IMR-90 (cell line): Measurements from ENCODE around the gene RELCH. TPM values are rescaled to one million over a fixed set of nuclear protein-coding genes. Genes with fewer than 3 reads are reported as not detected.

ENCODE experiments used
- ATAC-seq: fragments of 200-7000 bp; cut with Tn5 transposase; 2 replicates; pipeline ENCODE4 v1.9.1; 2020; ENCODE audit warnings: low read depth, mild to moderate bottlenecking, moderate library complexity
- BruUV-seq: library from RNA; stranded (reverse); fragments of 400-500 nt; replicated peaks from 2 replicates; lab custom pipeline; 2021; lab: Mats Ljungman, UMichigan
- CTCF ChIA-PET: fragments of 300-600 bp; formaldehyde crosslinking; extraction: SDS; loops from one replicate; lab custom pipeline; 2021; ENCODE audit warnings: antibody characterized with exemption; lab: Yijun Ruan, JAX
- POLR2A ChIA-PET: fragments of 300-600 bp; sonication (Branson Sonifier 250); formaldehyde crosslinking; loops from one replicate; lab custom pipeline; 2022; ENCODE audit warnings: antibody characterized with exemption; ENCODE audit not compliant: unreplicated experiment; lab: Charles Lee
- DNase-seq: peaks from one replicate; pipeline ENCODE4 v3.0.0; 2013
- H2AFZ ChIP-seq: replicated peaks from 2 replicates; pipeline ENCODE3; 2013; ENCODE audit warnings: low read length, mild to moderate bottlenecking; ENCODE audit not compliant: poor library complexity
- H2AK5ac ChIP-seq: 2 replicates; pipeline ENCODE4 v1.6.1; 2013; ENCODE audit warnings: low read depth, low read length, inconsistent platforms
- H2AK9ac ChIP-seq: replicated peaks from 2 replicates; pipeline ENCODE3; 2013; ENCODE audit warnings: mild to moderate bottlenecking, low read depth, low read length, moderate library complexity; ENCODE audit not compliant: poor library complexity
- H2BK120ac ChIP-seq: 2 replicates; pipeline ENCODE4 v1.6.1; 2013; ENCODE audit warnings: low read depth, low read length, inconsistent platforms
- H2BK15ac ChIP-seq: 3 replicates; pipeline ENCODE4 v1.6.1; 2013; ENCODE audit warnings: low read depth, low read length, inconsistent platforms
- H2BK20ac ChIP-seq: 2 replicates; pipeline ENCODE4 v1.6.1; 2013; ENCODE audit warnings: low read depth, mild to moderate bottlenecking, inconsistent platforms, low read length, moderate library complexity
- H2BK5ac ChIP-seq: 2 replicates; pipeline ENCODE4 v1.6.1; 2013; ENCODE audit warnings: mild to moderate bottlenecking, low read depth, low read length, inconsistent platforms; ENCODE audit not compliant: poor library complexity, severe bottlenecking
- H3K14ac ChIP-seq: replicated peaks from 2 replicates; pipeline ENCODE4 v1.6.1; 2013; ENCODE audit warnings: low read depth, low read length, inconsistent platforms
- H3K18ac ChIP-seq: 2 replicates; pipeline ENCODE4 v1.6.1; 2013; ENCODE audit warnings: low read depth, low read length, control low read depth
- H3K23ac ChIP-seq: 2 replicates; pipeline ENCODE4 v1.6.1; 2013; ENCODE audit warnings: low read depth, low read length, inconsistent platforms
- H3K27ac ChIP-seq: 2 replicates; pipeline ENCODE4 v1.5.1; 2013; ENCODE audit warnings: mild to moderate bottlenecking, control low read depth, low read length; ENCODE audit not compliant: insufficient read depth
- H3K27me3 ChIP-seq: 2 replicates; pipeline ENCODE4 v1.6.1; 2013; ENCODE audit warnings: low read length; ENCODE audit not compliant: control insufficient read depth, insufficient read depth
- H3K36me3 ChIP-seq: 2 replicates; pipeline ENCODE4 v1.6.1; 2013; ENCODE audit warnings: low read length, mixed read lengths; ENCODE audit not compliant: control insufficient read depth, insufficient read depth
- H3K4ac ChIP-seq: 2 replicates; pipeline ENCODE4 v1.6.1; 2013; ENCODE audit warnings: low read depth, low read length, inconsistent platforms
- H3K4me1 ChIP-seq: 2 replicates; pipeline ENCODE4 v1.6.1; 2013; ENCODE audit warnings: low read length, mixed read lengths; ENCODE audit not compliant: control insufficient read depth, insufficient read depth
- H3K4me2 ChIP-seq: 2 replicates; pipeline ENCODE4 v1.6.1; 2013; ENCODE audit warnings: low read depth, mild to moderate bottlenecking, control low read depth, low read length, moderate library complexity
- H3K4me3 ChIP-seq: 2 replicates; pipeline ENCODE4 v1.5.1; 2013; ENCODE audit warnings: low read depth, mild to moderate bottlenecking, control low read depth, low read length, moderate library complexity; ENCODE audit not compliant: insufficient read depth
- H3K56ac ChIP-seq: 2 replicates; pipeline ENCODE4 v1.6.1; 2013; ENCODE audit warnings: low read length, inconsistent platforms; ENCODE audit not compliant: insufficient read depth; ENCODE audit errors: extremely low read depth
- H3K79me1 ChIP-seq, 2 experiments: 2 replicates each; pipeline ENCODE4 v1.6.1; 2013; ENCODE audit warnings: low read length in 2 of 2, inconsistent platforms in 1 of 2, low read depth in 1 of 2
- H3K9ac ChIP-seq: 2 replicates; pipeline ENCODE4 v1.6.1; 2013; ENCODE audit warnings: low read depth, low read length, control low read depth
- H3K9me1 ChIP-seq: 2 replicates; pipeline ENCODE4 v1.6.1; 2013; ENCODE audit warnings: low read length, inconsistent platforms; ENCODE audit not compliant: insufficient read depth
- H3K9me3 ChIP-seq: 2 replicates; pipeline ENCODE4 v1.6.1; 2013; ENCODE audit warnings: low read length; ENCODE audit not compliant: control insufficient read depth, insufficient read depth
- H4K20me1 ChIP-seq: 2 replicates; pipeline ENCODE4 v1.6.1; 2013; ENCODE audit warnings: low read length, inconsistent platforms; ENCODE audit not compliant: insufficient read depth
- H4K5ac ChIP-seq: 2 replicates; pipeline ENCODE4 v1.6.1; 2013; ENCODE audit warnings: mild to moderate bottlenecking, low read depth, low read length, control low read depth
- H4K8ac ChIP-seq, 2 experiments: 2 replicates each; pipeline ENCODE4 v1.6.1; 2013; ENCODE audit warnings: low read depth in 2 of 2, low read length in 2 of 2, control low read depth in 1 of 2, inconsistent platforms in 1 of 2
- H4K91ac ChIP-seq: 2 replicates; pipeline ENCODE4 v1.6.1; 2013; ENCODE audit warnings: low read depth, low read length, inconsistent platforms; ENCODE audit not compliant: insufficient read depth
- BHLHE40 ChIP-seq: fragments of 150-350 bp; IDR thresholded peaks from 2 replicates; pipeline ENCODE4 v1.6.1; 2016; ENCODE audit warnings: mild to moderate bottlenecking, low read depth, low read length
- CEBPB ChIP-seq: IDR thresholded peaks from 2 replicates; pipeline ENCODE4 v1.6.1; 2012; ENCODE audit warnings: low read depth, low read length, improper control_type of control experiment
- FOS ChIP-seq: fragments of 150-350 bp; IDR thresholded peaks from 2 replicates; pipeline ENCODE4 v1.6.1; 2016; ENCODE audit warnings: low read depth, low read length
- MAFK ChIP-seq: IDR thresholded peaks from 2 replicates; pipeline ENCODE4 v1.6.1; 2012; ENCODE audit warnings: low read depth, low read length, improper control_type of control experiment
- MXI1 ChIP-seq: IDR thresholded peaks from 2 replicates; pipeline ENCODE4 v1.6.1; 2012; ENCODE audit warnings: low read depth, mild to moderate bottlenecking, low read length, moderate library complexity, borderline replicate concordance
- NFE2L2 ChIP-seq: fragments of 150-350 bp; IDR thresholded peaks from 2 replicates; pipeline ENCODE4 v1.6.1; 2016; ENCODE audit warnings: low read depth, mild to moderate bottlenecking, low read length
- POLR2A ChIP-seq: IDR thresholded peaks from 2 replicates; pipeline ENCODE4 v1.6.1; 2012; ENCODE audit warnings: mild to moderate bottlenecking, low read depth, low read length
- RAD21 ChIP-seq: IDR thresholded peaks from 2 replicates; pipeline ENCODE4 v1.6.1; 2012; ENCODE audit warnings: low read length, improper control_type of control experiment
- RCOR1 ChIP-seq: IDR thresholded peaks from 2 replicates; pipeline ENCODE4 v1.6.1; 2012; ENCODE audit warnings: mild to moderate bottlenecking, low read length, improper control_type of control experiment; ENCODE audit not compliant: insufficient replicate concordance
- RFX5 ChIP-seq: IDR thresholded peaks from 2 replicates; pipeline ENCODE4 v1.8.0; 2012; ENCODE audit warnings: low read depth, mild to moderate bottlenecking, low read length, moderate library complexity
- SMC3 ChIP-seq: fragments of 150-350 bp; IDR thresholded peaks from 2 replicates; pipeline ENCODE4 v1.6.1; 2016; ENCODE audit warnings: low read depth, mild to moderate bottlenecking, antibody characterized with exemption, low read length, moderate library complexity
- WGBS, 2 experiments: methylation state at CpG; one replicate each; pipeline versions ENCODE4 v1.1.5 to v1.1.7; 2013; ENCODE audit warnings: missing lambda C conversion rate in 2 of 2; ENCODE audit not compliant: insufficient read length in 1 of 2; ENCODE audit errors: extremely low coverage in 2 of 2; 5-methylcytosine and 5-hydroxymethylcytosine counted together
- dilution Hi-C: fragments of 300-500 bp; cut with HindIII; formaldehyde crosslinking; loops from one replicate; pipeline ENCODE4 v1.14.3; 2018; ENCODE audit warnings: low sequenced_read_pairs; ENCODE audit not compliant: unreplicated experiment
- in situ Hi-C: fragments of 300-500 bp; cut with MboI; formaldehyde crosslinking; loops from 3 replicates; pipeline ENCODE4 v1.14.3; 2019; ENCODE audit warnings: low sequenced_read_pairs, inconsistent platforms, mixed read lengths
- intact Hi-C: fragments of 100-400 bp; cut with micrococcal nuclease; formaldehyde crosslinking; loops from 2 replicates; pipeline ENCODE4 v1.10.0; 2022
- polyA plus RNA-seq, 3 experiments: library from polyadenylated mRNA; depleted of rRNA; stranded (reverse); fragments of >200 nt; gene quantifications; 2 replicates each; pipeline ENCODE4 v1.2.3, GENCODE V29; 2012; ENCODE audit warnings: low replicate concordance in 1 of 3
- total RNA-seq: library from RNA; depleted of rRNA; stranded (reverse); fragments of >200 nt; gene quantifications from 2 replicates; pipeline ENCODE4 v1.2.3, GENCODE V29; 2012
- TF ChIP-seq, protein P1 (sequence below): fragments of 150-350 bp; IDR thresholded peaks from 2 replicates; pipeline ENCODE4 v1.6.1; 2017; ENCODE audit warnings: mild to moderate bottlenecking, antibody characterized with exemption, low read length, low read depth

The RELCH gene
- total and polyA plus RNA-seq, 2 of the 4 experiments (the other 2 are of a cell fraction), result 14.4 to 52.5 TPM

DNA sequence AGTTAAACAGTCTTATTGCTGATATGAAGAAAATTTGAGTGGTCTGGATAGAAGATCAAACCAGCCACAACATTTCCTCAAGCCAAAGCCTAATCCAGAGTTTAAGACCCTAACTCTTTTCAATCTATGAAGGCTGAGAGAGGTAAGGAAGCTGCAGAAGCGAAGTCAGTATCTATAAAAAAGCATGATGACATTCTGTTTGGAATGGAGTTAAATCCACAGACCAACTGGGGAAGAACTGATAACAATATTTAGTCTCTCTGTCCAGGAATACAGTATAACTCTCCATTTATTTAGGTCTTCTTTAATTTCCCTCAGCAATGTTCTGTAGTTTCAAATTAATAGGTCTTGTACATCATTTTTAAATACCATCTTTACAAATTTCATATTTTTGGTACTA, 16.2 kb upstream of the RELCH start:
- H3K4me2 ChIP-seq, result no peak overlapping the region
- H2BK20ac ChIP-seq, result no peak overlapping the region
- no peaks in the 10 kb centered on the region for H3K9me1 ChIP-seq
- no peaks in the 10 kb centered on the region; the same call in 1 of the 2 replicates for H4K20me1 ChIP-seq
- in situ Hi-C loops (no loop called here), intact Hi-C loops (no loop called here), dilution Hi-C loops (no loop called here)
- H3K56ac ChIP-seq, result no peak overlapping the region
- no peak overlapping the region for H2BK120ac ChIP-seq
- DNase-seq, result no peak
- H4K8ac ChIP-seq, result no peak overlapping the region
- H3K4ac ChIP-seq, result no peak overlapping the region
- no peak overlapping the region for H3K23ac ChIP-seq
- POLR2A ChIA-PET, result no interaction called here
- no peak overlapping the region for H3K4me3 ChIP-seq
- no peak overlapping the region for H2AK5ac ChIP-seq
- peaks cover 2% of the 10 kb centered on the region; the same call in 1 of the 2 replicates for H3K4me1 ChIP-seq
- H3K27me3 ChIP-seq, result no peaks in the 10 kb centered on the region
- H3K9me3 ChIP-seq, result no peaks in the 10 kb centered on the region
- peaks cover 0 to 6% of the 10 kb centered on the region in 2 experiments; a peak in 3 of 4 replicates for H3K79me1 ChIP-seq
- no peak overlapping the region for H3K9ac ChIP-seq
- H2AFZ ChIP-seq, result no peak overlapping the region
- H3K27ac ChIP-seq, result no peak overlapping the region
- H4K5ac ChIP-seq, result no peak overlapping the region
- no peak overlapping the region for H2BK5ac ChIP-seq
- no peak overlapping the region for H3K18ac ChIP-seq
- TF ChIP-seq MXI1 (no peak), RCOR1 (no peak), RAD21 (no peak), FOS (no peak), RFX5 (no peak), SMC3 (no peak), BHLHE40 (no peak), POLR2A (no peak), NFE2L2 (no peak), CEBPB (no peak), MAFK (no peak)
- TF ChIP-seq, protein P1, sequence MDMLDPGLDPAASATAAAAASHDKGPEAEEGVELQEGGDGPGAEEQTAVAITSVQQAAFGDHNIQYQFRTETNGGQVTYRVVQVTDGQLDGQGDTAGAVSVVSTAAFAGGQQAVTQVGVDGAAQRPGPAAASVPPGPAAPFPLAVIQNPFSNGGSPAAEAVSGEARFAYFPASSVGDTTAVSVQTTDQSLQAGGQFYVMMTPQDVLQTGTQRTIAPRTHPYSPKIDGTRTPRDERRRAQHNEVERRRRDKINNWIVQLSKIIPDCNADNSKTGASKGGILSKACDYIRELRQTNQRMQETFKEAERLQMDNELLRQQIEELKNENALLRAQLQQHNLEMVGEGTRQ, result no peak
- no CpG with 5 or more reads among the region's 1 CpG for WGBS, 2 experiments
- H3K14ac ChIP-seq, result no peak overlapping the region
- H4K91ac ChIP-seq, result no peak overlapping the region
- H2AK9ac ChIP-seq, result no peak overlapping the region
- no peaks in the 10 kb centered on the region for H3K36me3 ChIP-seq
- no TSS peak for BruUV-seq
- CTCF ChIA-PET, result no interaction called here
- ATAC-seq, result no peak
- no peak overlapping the region for H2BK15ac ChIP-seq
